ENCODE measurements around the gene UTP14A.
A peak's percentile ranks its signal among the peaks of the same experiment; 100 is the strongest.

UTP14A gene

GRCh38 chrX:129932821-129933321 lies 26.9 kb downstream of the UTP14A start:
- DNase-seq, result peak; percentile 44 to 52
- TF ChIP-seq GATA1 (IDR thresholded peaks at IDR 0.05; ENCODE audit: low read depth, low read length), result no peak
- TF ChIP-seq POLR2A (IDR thresholded peaks at IDR 0.05; ENCODE audit: low read length), result no peak

- peak in 1 of 2 experiments; percentile 4 for DNase-seq
- TF ChIP-seq POLR2A (IDR thresholded peaks at IDR 0.05; ENCODE audit: low read length) (no peak), GATA1 (IDR thresholded peaks at IDR 0.05; ENCODE audit: low read depth, low read length) (no peak)
These were observed 27.7 kb downstream of the UTP14A start for GRCh38 chrX:129933700-129934099.

- no peak for DNase-seq
- TF ChIP-seq POLR2A (IDR thresholded peaks at IDR 0.05; ENCODE audit: low read length) (no peak), GATA1 (IDR thresholded peaks at IDR 0.05; ENCODE audit: low read depth, low read length) (no peak)
These were observed 28.5 kb downstream of the UTP14A start for GRCh38 chrX:129934461-129934860.

- TF ChIP-seq GATA1 (IDR thresholded peaks at IDR 0.05; ENCODE audit: low read depth, low read length) (no peak), POLR2A (IDR thresholded peaks at IDR 0.05; ENCODE audit: low read length) (no peak)
- no peak for DNase-seq
These were observed 29.0 kb downstream of the UTP14A start for GRCh38 chrX:129934952-129935351.

- no peak for DNase-seq
- TF ChIP-seq GATA1 (IDR thresholded peaks at IDR 0.05; ENCODE audit: low read depth, low read length) (no peak), POLR2A (IDR thresholded peaks at IDR 0.05; ENCODE audit: low read length) (no peak)
These were observed 32.1 kb downstream of the UTP14A start for GRCh38 chrX:129938081-129938480.

- no peak for DNase-seq
- TF ChIP-seq POLR2A (IDR thresholded peaks at IDR 0.05; ENCODE audit: low read length) (no peak), GATA1 (IDR thresholded peaks at IDR 0.05; ENCODE audit: low read depth, low read length) (no peak)
These were observed 34.0 kb downstream of the UTP14A start for GRCh38 chrX:129939986-129940385.

GRCh38 chrX:129940721-129941120 lies 34.8 kb downstream of the UTP14A start:
- no peak for TF ChIP-seq POLR2A (IDR thresholded peaks at IDR 0.05; ENCODE audit: low read length)
- TF ChIP-seq GATA1 (IDR thresholded peaks at IDR 0.05; ENCODE audit: low read depth, low read length), result no peak
- no peak for DNase-seq

GRCh38 chrX:129945131-129945530 lies 39.2 kb downstream of the UTP14A start:
- no peak for DNase-seq
- TF ChIP-seq GATA1 (IDR thresholded peaks at IDR 0.05; ENCODE audit: low read depth, low read length) (no peak), POLR2A (IDR thresholded peaks at IDR 0.05; ENCODE audit: low read length) (no peak)

GRCh38 chrX:129953334-129953648 lies 47.3 kb downstream of the UTP14A start:
- no peak for DNase-seq
- TF ChIP-seq GATA1 (IDR thresholded peaks at IDR 0.05; ENCODE audit: low read depth, low read length) (no peak), POLR2A (IDR thresholded peaks at IDR 0.05; ENCODE audit: low read length) (no peak)

- no peak for DNase-seq
- TF ChIP-seq POLR2A (IDR thresholded peaks at IDR 0.05; ENCODE audit: low read length) (no peak), GATA1 (IDR thresholded peaks at IDR 0.05; ENCODE audit: low read depth, low read length) (no peak)
These were observed 47.9 kb downstream of the UTP14A start for GRCh38 chrX:129953881-129954280.

GRCh38 chrX:129954804-129955203 lies 48.8 kb downstream of the UTP14A start:
- DNase-seq, result no peak
- TF ChIP-seq POLR2A (IDR thresholded peaks at IDR 0.05; ENCODE audit: low read length) (no peak), GATA1 (IDR thresholded peaks at IDR 0.05; ENCODE audit: low read depth, low read length) (no peak)

GRCh38 chrX:129955682-129956081 lies 49.7 kb downstream of the UTP14A start:
- TF ChIP-seq GATA1 (IDR thresholded peaks at IDR 0.05; ENCODE audit: low read depth, low read length), result no peak
- TF ChIP-seq POLR2A (IDR thresholded peaks at IDR 0.05; ENCODE audit: low read length), result no peak
- DNase-seq, result no peak

GRCh38 chrX:129956145-129956544 lies 50.2 kb downstream of the UTP14A start:
- DNase-seq, result no peak
- TF ChIP-seq GATA1 (IDR thresholded peaks at IDR 0.05; ENCODE audit: low read depth, low read length) (no peak), POLR2A (IDR thresholded peaks at IDR 0.05; ENCODE audit: low read length) (no peak)

GRCh38 chrX:129956765-129957164 lies 50.8 kb downstream of the UTP14A start:
- DNase-seq, result no peak
- TF ChIP-seq GATA1 (IDR thresholded peaks at IDR 0.05; ENCODE audit: low read depth, low read length) (no peak), POLR2A (IDR thresholded peaks at IDR 0.05; ENCODE audit: low read length) (no peak)

- peak; percentile 77 to 81 for DNase-seq
- TF ChIP-seq POLR2A (IDR thresholded peaks at IDR 0.05; ENCODE audit: low read length) (peak; percentile 58), GATA1 (IDR thresholded peaks at IDR 0.05; ENCODE audit: low read depth, low read length) (no peak)
These were observed 51.5 kb downstream of the UTP14A start for GRCh38 chrX:129957241-129958082.

All from erythroblast (primary cell).